Measurements from ENCODE around the gene RASA3. TPM values are rescaled to one million over a fixed set of nuclear protein-coding genes. Genes with fewer than 3 reads are reported as not detected.
"Not testable (repeated sequence)": the region's sequence is repeated elsewhere in the genome, so short reads cannot be mapped to it uniquely, and the experiment has no call there.

Gene RASA3
- total RNA-seq, 1 experiment from 2014 or later: 0.95 TPM

GRCh38 chr13:114118086-114118485 is 14.3 kb downstream of the RASA3 start:
- intact Hi-C loops (cut with micrococcal nuclease; ENCODE audit: unreplicated experiment): loop anchor here (10.0 kb wide), 1 partner anchor 53 kb away; no protein-coding TSS in a partner anchor
- H3K4me1 ChIP-seq: peaks cover 33% of the 10 kb centered on the region
- no peaks in the 10 kb centered on the region for H3K9me3 Mint-ChIP-seq (ENCODE audit: unreplicated experiment)
- H3K36me3 ChIP-seq (ENCODE audit: control insufficient read depth, insufficient read depth, low read length): no peaks in the 10 kb centered on the region
- ChIA-PET CTCF (no interaction called here), POLR2A (no interaction called here)
- no peaks in the 10 kb centered on the region for H3K9me3 ChIP-seq
- H3K27me3 ChIP-seq (replicated peaks; ENCODE audit: control insufficient read depth, insufficient read depth, low read length): no peaks in the 10 kb centered on the region
- no peaks in the 10 kb centered on the region for H3K36me3 Mint-ChIP-seq (ENCODE audit: insufficient read depth, unreplicated experiment)
- H3K4me3 Mint-ChIP-seq (ENCODE audit: unreplicated experiment): no peak overlapping the region
- peak overlapping the region; percentile 60 for H3K27ac Mint-ChIP-seq (ENCODE audit: unreplicated experiment)
- no TSS peak for BruUV-seq (replicated peaks)
- H3K4me3 ChIP-seq (ENCODE audit: low read depth, low read length): no peak overlapping the region
- no peak for DNase-seq
- peaks cover 20% of the 10 kb centered on the region for H3K4me1 Mint-ChIP-seq (ENCODE audit: low read depth, unreplicated experiment)
- no peaks in the 10 kb centered on the region for H3K27me3 Mint-ChIP-seq (ENCODE audit: insufficient read depth, unreplicated experiment)
- TF ChIP-seq CTCF (IDR thresholded peaks at IDR 0.05; ENCODE audit: insufficient read depth in 1 of 2, low read depth in 1 of 2, low read length in 1 of 2, severe bottlenecking in 1 of 2, unreplicated experiment in 1 of 2): no peak

- H3K36me3 ChIP-seq (ENCODE audit: control insufficient read depth, insufficient read depth, low read length); POLR2A ChIA-PET; H3K36me3 Mint-ChIP-seq (ENCODE audit: insufficient read depth, unreplicated experiment); H3K27me3 ChIP-seq (replicated peaks; ENCODE audit: control insufficient read depth, insufficient read depth, low read length); H3K4me3 ChIP-seq (ENCODE audit: low read depth, low read length); H3K4me3 Mint-ChIP-seq (ENCODE audit: unreplicated experiment); BruUV-seq (replicated peaks); CTCF ChIA-PET; H3K27me3 Mint-ChIP-seq (ENCODE audit: insufficient read depth, unreplicated experiment); H3K9me3 Mint-ChIP-seq (ENCODE audit: unreplicated experiment); H3K9me3 ChIP-seq: not testable (repeated sequence)
- peaks cover 33% of the 10 kb centered on the region for H3K4me1 ChIP-seq
- intact Hi-C loops (cut with micrococcal nuclease; ENCODE audit: unreplicated experiment): loop anchor here (10.0 kb wide), 1 partner anchor 53 kb away; no protein-coding TSS in a partner anchor
- peak overlapping the region; percentile 45 for H3K27ac Mint-ChIP-seq (ENCODE audit: unreplicated experiment)
- peak in 1 of 2 experiments; percentile 9 for DNase-seq
- peaks cover 20% of the 10 kb centered on the region for H3K4me1 Mint-ChIP-seq (ENCODE audit: low read depth, unreplicated experiment)
These were observed 15.0 kb downstream of the RASA3 start for GRCh38 chr13:114117341-114117874.

GRCh38 chr13:114116734-114117133 is 15.7 kb downstream of the RASA3 start:
- no TSS peak for BruUV-seq (replicated peaks)
- CTCF ChIA-PET: no interaction called here
- intact Hi-C loops (cut with micrococcal nuclease; ENCODE audit: unreplicated experiment): loop anchor here (10.0 kb wide), 1 partner anchor 52 kb away; no protein-coding TSS in a partner anchor
- Histone ChIP-seq H3K4me3 (ENCODE audit: low read depth, low read length) (no peak overlapping the region), H3K36me3 (ENCODE audit: control insufficient read depth, insufficient read depth, low read length) (no peaks in the 10 kb centered on the region), H3K4me1 (peaks cover 29% of the 10 kb centered on the region), H3K9me3 (no peaks in the 10 kb centered on the region), H3K27me3 (replicated peaks; ENCODE audit: control insufficient read depth, insufficient read depth, low read length) (no peaks in the 10 kb centered on the region)
- peak in 1 of 2 experiments; percentile 3 for DNase-seq
- no peaks in the 10 kb centered on the region for H3K36me3 Mint-ChIP-seq (ENCODE audit: insufficient read depth, unreplicated experiment)
- no peaks in the 10 kb centered on the region for H3K9me3 Mint-ChIP-seq (ENCODE audit: unreplicated experiment)
- H3K4me1 Mint-ChIP-seq (ENCODE audit: low read depth, unreplicated experiment): peaks cover 20% of the 10 kb centered on the region
- TF ChIP-seq CTCF (IDR thresholded peaks at IDR 0.05; ENCODE audit: insufficient read depth in 1 of 2, low read depth in 1 of 2, low read length in 1 of 2, severe bottlenecking in 1 of 2, unreplicated experiment in 1 of 2): no peak
- H3K27me3 Mint-ChIP-seq (ENCODE audit: insufficient read depth, unreplicated experiment): no peaks in the 10 kb centered on the region
- H3K4me3 Mint-ChIP-seq (ENCODE audit: unreplicated experiment): no peak overlapping the region
- POLR2A ChIA-PET: no interaction called here
- H3K27ac Mint-ChIP-seq (ENCODE audit: unreplicated experiment): no peak overlapping the region
